Measurements from ENCODE around the gene CACNA1H.
"Not testable (repeated sequence)": the region's sequence is repeated elsewhere in the genome, so short reads cannot be mapped to it uniquely, and the experiment has no call there.

CACNA1H gene

DNA sequence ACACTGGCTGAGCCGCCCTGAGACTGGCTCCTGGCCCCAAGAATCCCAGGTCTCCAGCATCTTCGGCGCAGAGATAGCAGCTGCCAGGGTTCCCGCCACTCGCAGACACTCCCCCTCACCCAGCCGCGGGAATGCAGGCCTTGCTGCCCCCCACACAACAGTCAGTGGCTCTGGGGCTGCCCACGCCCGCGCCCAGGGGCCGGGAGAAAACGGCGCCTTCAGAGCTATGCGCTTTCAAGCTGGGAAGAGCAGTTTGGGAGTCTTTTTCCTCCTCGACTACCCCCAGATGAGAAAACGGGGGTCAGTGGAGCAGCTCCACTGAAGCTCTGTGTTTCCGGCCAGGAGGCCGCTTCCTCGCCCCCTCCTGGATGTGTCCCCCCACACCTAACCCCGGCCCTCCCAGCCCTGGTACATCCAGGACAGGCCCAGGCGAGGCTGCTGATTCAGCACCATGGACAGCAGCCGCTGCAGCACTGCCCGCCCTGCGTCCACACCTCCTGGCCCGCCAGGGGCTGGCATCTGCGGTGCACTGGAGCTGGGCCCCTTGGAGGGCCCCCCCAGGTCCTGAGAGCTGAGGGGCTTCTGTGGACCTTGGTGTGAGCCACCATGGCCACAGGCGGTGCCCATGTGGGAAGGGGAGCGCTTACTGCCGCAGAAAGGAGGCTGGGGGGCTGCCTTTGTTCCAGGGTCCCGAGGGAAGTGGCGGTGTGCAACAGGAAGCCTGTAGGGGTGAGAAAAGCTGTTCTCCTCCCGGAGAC is 35.7 kb downstream of the CACNA1H start:
- Histone ChIP-seq H3K27ac (no peak overlapping the region), H3K36me3 (no peaks in the 10 kb centered on the region), H3K9me3 (no peaks in the 10 kb centered on the region), H3K4me3 (ENCODE audit: low read depth in 1 of 2, low read length in 1 of 2) (no peak overlapping the region), H3K4me1 (ENCODE audit: control insufficient read depth in 1 of 2, insufficient read depth in 1 of 2, low read depth in 1 of 2, low read length in 1 of 2) (no peaks in the 10 kb centered on the region), H3K27me3 (peaks cover 17% of the 10 kb centered on the region)
- TF ChIP-seq, protein P1, sequence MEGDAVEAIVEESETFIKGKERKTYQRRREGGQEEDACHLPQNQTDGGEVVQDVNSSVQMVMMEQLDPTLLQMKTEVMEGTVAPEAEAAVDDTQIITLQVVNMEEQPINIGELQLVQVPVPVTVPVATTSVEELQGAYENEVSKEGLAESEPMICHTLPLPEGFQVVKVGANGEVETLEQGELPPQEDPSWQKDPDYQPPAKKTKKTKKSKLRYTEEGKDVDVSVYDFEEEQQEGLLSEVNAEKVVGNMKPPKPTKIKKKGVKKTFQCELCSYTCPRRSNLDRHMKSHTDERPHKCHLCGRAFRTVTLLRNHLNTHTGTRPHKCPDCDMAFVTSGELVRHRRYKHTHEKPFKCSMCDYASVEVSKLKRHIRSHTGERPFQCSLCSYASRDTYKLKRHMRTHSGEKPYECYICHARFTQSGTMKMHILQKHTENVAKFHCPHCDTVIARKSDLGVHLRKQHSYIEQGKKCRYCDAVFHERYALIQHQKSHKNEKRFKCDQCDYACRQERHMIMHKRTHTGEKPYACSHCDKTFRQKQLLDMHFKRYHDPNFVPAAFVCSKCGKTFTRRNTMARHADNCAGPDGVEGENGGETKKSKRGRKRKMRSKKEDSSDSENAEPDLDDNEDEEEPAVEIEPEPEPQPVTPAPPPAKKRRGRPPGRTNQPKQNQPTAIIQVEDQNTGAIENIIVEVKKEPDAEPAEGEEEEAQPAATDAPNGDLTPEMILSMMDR (IDR thresholded peaks at IDR 0.05) = no peak

DNA sequence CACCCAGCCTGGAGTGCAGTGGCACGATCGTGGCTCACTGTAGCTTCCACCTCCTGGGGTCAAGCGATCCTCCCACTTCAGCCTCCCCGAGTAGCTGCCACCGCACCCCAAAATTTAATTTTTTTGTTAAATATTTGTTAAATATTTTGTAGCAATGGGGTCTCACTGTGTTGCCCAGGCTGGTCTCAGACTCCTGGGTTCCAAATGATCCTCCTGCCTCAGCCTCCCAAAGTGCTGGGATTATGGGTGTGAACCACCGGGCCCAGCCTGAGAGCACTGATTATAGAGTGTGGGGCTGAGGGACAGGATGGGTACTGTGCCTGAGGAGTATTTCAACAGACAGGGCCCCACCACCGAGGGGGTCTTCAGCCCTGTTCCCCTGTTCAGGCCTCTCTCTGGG is 36.5 kb downstream of the CACNA1H start:
- TF ChIP-seq, protein P1 (IDR thresholded peaks at IDR 0.05) = no peak
- H3K27ac ChIP-seq = no peak overlapping the region

DNA sequence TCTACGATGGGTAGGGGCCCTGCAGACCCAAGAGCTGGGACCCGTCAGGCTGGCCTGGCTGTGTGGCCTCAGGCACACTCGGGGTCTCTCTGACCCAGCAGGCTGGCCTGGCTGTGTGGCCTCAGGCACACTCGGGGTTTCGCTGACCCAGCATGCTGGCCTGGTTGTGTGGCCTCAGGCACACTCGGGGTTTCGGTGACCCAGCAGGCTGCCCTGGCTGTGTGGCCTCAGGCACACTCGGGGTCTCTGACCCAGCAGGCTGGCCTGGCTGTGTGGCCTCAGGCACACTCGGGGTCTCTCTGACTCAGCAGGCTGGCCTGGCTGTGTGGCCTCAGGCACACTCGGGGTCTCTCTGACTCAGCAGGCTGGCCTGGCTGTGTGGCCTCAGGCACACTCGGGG is 37.9 kb downstream of the CACNA1H start:
- H3K4me1 ChIP-seq (ENCODE audit: control insufficient read depth in 1 of 2, insufficient read depth in 1 of 2, low read depth in 1 of 2, low read length in 1 of 2); H3K36me3 ChIP-seq; H3K27ac ChIP-seq; H3K9me3 ChIP-seq; H3K4me3 ChIP-seq (ENCODE audit: low read depth in 1 of 2, low read length in 1 of 2): not testable (repeated sequence)
- peaks cover 34% of the 10 kb centered on the region for H3K27me3 ChIP-seq

More for the DNA sequence above, 36.5 kb downstream of the CACNA1H start:
- Histone ChIP-seq H3K36me3 (no peaks in the 10 kb centered on the region), H3K9me3 (no peaks in the 10 kb centered on the region), H3K4me1 (ENCODE audit: control insufficient read depth in 1 of 2, insufficient read depth in 1 of 2, low read depth in 1 of 2, low read length in 1 of 2) (no peaks in the 10 kb centered on the region), H3K27me3 (peaks cover 20% of the 10 kb centered on the region), H3K4me3 (ENCODE audit: low read depth in 1 of 2, low read length in 1 of 2) (no peak overlapping the region)

DNA sequence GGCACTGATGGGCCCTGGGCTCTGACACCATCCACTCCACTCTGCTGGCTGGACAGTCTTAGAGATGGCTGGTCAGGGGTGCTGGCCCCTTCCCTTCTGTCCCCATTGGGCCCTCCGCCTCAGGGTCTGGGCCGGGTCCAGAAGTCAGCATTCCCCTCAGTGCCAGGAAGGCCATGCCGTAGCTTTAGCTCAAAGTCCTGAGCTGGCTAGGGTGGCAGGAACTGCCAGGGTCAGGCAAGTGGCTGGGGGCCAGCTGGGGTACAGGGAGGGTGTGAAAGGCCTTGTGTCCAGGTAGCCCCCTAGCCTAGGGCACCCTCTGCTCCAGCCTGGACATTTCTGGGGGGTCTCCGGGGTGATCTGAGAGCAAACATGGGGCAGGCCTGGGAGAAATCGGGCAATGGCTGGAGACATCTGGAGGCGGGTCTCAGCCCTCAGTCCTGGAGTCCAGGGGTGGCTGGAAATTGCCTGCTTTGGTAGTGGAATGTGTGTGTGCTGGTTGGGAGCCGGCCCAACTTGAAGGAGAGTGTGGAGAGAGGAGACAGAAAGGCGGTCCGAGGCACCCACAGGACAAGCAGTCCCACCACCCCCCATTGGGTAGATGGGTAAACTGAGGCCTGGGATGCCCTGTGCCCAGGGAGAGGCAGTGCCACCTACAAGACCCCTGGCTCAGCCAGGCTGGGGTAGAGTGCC is 39.6 kb downstream of the CACNA1H start:
- Histone ChIP-seq H3K9me3 (no peaks in the 10 kb centered on the region), H3K4me3 (ENCODE audit: low read depth in 1 of 2, low read length in 1 of 2) (no peak overlapping the region), H3K36me3 (no peaks in the 10 kb centered on the region), H3K4me1 (ENCODE audit: control insufficient read depth in 1 of 2, insufficient read depth in 1 of 2, low read depth in 1 of 2, low read length in 1 of 2) (no peaks in the 10 kb centered on the region), H3K27ac (no peak overlapping the region), H3K27me3 (peaks cover 36% of the 10 kb centered on the region)
- TF ChIP-seq, protein P1 (IDR thresholded peaks at IDR 0.05) = no peak

DNA sequence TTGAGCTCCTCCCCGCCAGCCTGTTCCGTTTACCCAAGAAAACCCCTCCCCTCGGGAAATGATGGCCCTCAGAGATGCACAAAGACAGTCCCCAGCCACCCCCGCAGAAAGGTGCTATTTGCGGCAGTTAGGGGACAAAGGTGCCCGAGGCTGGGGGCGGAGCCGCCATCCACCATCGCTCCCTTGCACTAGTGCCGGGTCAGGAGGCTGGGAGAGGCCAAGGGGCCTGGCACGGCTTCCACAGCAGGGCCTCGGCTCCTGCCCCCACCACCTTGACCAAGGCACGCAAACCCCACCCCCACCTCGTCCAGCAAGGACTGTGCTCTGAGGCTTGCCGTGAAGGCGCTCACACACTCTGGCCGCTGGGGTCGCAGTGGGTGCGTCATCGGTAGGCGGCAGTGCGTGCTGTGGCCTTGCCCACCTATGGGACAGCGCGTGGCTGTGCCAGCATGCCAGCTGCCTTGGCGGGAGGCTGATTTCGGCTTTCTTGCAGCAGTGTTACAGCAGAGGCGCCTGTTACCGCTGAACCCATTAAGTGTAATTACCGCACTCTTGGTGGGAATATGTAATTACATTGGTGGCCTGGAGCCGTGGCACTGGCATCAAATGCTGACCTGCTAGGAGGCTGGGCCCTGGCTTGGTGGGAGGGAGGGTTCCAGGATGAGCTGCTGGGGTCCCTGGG is 40.4 kb downstream of the CACNA1H start:
- H3K36me3 ChIP-seq = no peaks in the 10 kb centered on the region
- peaks cover 36% of the 10 kb centered on the region for H3K27me3 ChIP-seq
- no peak overlapping the region for H3K4me3 ChIP-seq (ENCODE audit: low read depth in 1 of 2, low read length in 1 of 2)
- H3K4me1 ChIP-seq (ENCODE audit: control insufficient read depth in 1 of 2, insufficient read depth in 1 of 2, low read depth in 1 of 2, low read length in 1 of 2) = no peaks in the 10 kb centered on the region
- TF ChIP-seq, protein P1 (IDR thresholded peaks at IDR 0.05) = no peak
- H3K27ac ChIP-seq = no peak overlapping the region
- no peaks in the 10 kb centered on the region for H3K9me3 ChIP-seq

Measured in neutrophil (primary cell).